Activated CD8-positive, alpha-beta memory T cell treated with anti-CD3 and anti-CD28 coated beads, Interleukin-2, amount 50 U/mL, for 24 hours (primary cell): ENCODE data around the gene PCNX2.

Experiments
- DNase-seq: peaks from one replicate; pipeline ENCODE4 v3.0.0-alpha.2; 2020; ENCODE audit errors: extremely low read depth

The PCNX2 gene

DNA sequence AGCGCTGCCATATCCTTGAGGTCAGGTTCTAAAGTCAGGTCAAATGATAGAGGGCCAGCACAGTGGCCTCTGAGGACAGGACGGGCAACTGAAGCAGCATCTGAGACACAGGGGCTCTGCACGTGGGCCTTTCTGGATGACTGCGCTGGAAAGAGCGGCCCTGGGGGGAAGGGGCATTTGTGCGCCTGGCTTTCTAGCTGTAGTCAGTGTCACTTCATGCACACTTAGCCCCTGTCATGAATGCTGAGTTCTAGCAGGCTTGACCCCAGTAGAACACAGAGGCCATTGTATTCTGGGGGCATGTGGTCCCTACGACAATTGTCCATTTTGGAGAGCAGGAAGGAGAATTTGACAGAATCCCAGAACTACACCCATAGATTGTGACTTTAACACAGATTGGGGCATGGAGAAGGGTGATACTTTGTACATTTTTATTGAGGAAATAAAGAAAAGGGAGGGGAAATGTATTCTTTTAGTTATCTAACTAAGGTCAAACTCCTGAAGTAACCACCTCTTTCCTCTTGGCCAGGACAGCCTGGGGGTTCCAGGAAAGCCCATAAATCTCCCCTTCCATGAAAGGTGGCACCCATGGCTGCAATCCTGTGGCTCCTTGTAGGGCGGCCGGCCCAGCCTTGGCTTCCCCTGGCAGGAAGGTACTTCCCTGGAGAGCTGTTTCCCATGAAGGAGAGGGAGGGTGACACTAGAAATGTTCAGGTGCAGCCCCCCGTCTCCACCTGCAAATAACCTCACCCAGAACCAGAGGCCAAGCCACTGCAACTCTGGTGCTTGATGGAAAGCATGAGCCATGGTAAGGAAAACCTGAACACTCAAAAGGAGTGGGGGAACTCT lies 310.7 kb downstream of the PCNX2 start:
- no peak for DNase-seq

DNA sequence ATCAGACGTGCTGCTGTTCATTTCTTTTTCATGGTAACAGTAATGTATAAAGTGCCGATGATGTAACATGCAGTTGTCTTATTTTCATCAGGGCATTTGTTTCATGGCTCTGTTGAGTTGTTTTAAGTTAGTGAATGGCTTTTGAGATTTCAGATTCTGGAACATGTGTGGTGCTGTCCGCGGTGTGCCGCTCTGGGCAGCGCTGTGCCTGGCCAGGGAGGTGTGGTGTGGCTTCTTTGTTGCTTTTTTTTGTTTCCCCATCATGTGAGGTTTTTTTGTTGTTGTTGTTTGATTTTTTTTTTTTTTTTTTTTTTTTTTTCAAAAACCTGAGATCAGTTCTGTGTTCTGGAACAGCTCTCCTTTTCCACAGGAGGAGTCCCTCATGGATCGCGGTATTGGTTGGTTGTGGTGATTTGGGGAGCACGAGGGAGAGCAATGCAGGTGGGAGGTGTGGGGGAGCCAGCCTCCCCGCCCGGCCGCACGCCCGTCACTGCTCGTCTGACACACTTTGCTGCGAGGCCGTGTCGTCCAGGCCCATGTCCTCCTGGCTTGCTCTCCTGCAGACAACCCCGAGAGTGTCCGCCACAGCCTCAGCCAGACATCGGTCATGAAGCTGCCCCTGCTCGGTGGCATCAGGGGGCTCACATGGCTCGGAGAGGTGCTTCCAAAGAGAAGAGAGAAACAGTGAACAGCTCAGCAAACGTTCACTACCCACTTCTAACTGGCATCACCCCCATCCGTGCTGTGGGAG lies 311.5 kb downstream of the PCNX2 start:
- DNase-seq = no peak

DNA sequence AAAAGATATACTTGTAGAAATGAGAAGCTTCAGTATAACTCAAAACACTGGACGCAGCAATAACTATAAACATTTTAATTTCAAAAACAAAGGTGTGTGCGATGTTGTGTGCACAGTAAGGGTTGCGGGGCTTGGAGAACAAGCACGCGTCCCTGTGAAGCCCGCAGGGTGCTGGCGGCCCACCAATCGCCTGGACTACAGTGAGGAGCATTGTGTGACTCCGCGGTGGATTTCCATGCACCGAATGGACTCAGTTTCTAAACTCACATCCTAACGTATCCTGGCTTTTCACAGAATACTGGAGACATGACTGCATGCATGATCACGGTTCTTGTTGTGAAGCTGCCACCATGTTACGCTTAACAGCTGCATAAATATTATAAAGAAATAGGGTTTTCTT lies 312.1 kb downstream of the PCNX2 start:
- DNase-seq = no peak

DNA sequence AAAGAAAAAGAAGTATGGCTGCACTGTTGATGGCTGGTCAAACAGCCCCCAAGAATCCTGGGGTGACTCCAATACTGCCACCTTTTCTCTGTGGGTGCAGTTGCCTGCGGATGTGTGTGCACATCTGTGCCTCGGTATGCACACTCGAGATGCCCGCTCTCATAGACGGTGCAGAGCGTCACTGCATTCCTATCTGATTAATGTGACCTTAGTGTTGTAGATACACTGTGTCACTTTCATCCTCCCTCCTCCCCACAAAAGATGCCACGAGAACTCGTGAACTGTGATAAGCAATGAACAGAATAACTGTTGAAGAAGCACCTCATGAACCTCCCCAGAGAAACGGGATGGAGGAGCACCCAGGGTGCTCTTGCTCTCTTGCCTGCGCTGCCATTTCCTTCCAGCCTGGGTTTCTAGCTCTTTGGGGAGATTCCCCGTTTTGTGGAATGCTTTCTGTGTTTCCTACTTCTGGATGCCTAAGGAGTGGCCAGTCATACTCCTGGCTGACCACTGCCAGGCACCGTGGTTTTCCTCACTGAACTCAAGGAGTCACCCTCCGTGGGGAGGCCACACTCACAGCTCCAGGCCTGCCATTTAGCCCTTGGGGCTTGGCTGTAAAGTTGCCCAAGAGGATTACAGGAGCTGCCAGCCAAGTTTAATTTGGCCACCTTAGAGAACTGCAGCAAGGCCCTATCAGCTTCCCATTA lies 313.1 kb downstream of the PCNX2 start:
- no peak for DNase-seq

DNA sequence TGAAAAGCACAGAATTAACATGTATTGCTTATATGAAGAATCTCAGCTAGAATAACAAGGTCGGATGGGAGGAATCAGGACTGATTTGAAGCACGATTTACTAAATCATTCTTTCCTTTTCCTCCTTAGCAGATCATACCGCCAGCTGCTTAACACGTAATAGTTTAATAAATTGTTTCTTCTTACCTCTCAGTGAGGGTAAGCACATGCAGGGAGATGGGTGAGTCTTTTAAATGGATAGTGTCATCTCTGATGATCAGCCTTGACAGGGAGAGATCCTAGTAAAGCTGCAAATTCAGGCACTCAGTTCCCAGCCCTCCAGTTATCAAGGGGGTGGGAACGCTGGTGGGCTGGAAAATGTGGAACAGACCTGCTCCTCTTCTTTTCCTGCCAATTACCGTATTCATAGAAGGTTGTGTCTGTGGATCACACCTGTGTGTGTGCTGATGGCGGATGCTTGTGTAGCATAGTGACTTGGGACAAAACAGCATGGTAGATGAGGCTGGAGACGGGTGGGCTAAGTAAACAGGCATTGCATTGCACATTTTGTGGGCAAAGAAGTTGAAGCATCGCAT lies 314.5 kb downstream of the PCNX2 start:
- DNase-seq = no peak

DNA sequence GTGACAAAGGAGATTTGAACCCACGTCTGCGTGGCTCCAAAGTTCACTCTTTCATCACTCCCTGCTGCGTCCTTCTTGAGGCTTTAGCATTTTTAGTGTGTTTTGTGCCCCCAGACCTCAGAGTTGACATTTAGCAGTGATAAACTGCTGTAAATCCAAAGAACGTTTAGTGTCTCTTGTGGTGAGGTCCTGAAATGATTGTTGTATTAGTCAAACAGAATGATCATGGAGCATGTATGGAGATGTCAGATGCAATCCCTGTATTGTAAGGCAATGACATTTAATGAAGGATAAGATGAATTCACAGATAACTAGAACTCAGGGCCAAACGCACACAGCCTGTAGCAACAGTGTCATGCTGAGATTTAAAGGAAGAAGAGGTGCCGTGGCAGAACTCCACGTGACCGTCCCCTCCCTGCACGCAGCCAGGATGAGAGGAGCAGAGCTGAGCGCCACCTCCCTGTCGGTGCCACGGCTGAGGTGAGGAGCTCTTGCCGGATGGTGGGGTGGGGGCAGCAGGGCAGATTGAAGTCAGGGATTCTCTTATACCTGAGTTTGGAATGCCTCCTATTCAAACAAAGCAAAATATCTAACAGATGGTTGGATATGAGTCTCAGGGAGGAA lies 315.1 kb downstream of the PCNX2 start:
- DNase-seq = no peak

DNA sequence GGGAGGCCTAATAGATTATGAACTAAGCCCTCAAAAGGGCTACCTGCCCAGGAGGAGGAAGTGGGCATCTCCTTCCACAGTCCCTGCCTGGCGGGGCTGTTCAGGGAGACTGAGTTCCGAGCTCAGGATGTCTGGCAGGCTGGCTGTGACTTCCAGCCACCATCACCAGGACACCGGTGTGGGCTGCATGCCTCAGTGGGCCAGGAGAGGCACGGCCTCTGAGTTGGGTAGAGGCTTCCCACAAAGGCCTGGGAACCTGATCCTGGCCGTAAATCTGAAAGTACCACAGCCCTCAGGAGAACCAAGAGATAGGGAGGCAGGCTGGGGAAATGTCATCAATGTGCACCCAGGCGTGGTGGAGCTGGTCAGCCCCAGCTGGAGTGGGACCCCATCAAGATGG lies 316.0 kb downstream of the PCNX2 start:
- no peak for DNase-seq

DNA sequence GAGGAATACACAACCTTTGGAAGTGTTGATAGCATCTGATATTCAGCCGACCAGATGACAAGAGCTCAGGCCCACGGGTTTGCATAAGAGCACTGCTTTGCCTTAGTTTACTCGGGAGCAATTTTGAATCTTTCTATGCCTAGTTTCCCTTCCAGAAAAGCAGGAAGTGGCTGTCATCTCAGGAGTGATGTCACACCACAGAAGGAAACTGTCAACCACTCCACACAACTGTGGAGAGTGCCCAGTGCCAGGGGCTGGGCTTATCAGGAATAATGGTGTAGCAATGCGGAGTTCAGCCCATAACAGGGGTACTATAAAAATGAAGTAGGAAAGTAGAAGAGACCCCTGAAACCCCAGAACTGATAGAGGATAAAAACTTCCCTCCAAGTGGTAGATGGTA lies 316.7 kb downstream of the PCNX2 start:
- no peak for DNase-seq

DNA sequence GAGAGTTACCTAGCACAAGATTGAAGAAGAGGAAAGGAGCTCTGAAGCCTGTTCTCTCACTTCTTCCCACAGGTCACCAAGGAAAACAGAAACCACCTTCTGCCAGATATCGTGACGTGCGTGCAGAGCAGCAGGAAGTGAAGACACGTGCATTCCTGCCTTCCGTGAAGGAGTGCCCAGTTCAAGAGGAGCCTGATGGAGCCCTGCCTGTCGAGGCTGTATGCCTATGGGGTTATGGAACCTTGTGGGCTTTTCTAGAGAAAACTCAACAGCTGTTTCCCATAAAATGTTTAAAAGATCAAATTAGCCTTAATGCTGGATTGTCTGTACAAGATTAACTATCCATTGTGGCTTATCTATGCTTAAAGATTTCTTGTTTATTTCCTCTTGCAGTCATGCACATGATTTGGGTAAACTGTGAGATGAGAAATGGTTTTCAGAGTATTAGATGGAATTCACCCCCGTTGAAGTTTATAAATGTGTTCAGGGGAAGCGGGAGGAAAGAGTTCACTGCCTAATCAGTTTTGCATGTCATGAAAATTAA lies 317.4 kb downstream of the PCNX2 start:
- DNase-seq = no peak

DNA sequence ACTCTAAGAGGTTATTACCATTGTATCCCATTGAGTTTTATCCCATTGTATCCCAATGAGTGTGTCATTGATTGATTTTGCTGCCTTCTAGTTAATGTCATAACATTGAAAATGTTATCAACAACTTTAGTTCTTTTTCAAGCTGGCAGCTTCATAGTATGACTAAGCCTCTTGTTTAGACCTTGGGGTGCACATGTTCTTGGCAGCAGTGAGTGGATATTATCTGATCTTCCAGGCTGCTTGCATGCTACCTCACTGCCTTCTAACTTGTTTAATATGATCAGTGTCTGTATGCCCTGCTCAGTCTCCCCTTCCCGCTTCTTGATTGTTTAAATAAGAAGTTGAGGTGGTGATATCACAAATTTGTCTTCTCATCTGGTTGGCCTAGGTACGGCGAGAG lies 320.6 kb downstream of the PCNX2 start:
- no peak for DNase-seq

DNA sequence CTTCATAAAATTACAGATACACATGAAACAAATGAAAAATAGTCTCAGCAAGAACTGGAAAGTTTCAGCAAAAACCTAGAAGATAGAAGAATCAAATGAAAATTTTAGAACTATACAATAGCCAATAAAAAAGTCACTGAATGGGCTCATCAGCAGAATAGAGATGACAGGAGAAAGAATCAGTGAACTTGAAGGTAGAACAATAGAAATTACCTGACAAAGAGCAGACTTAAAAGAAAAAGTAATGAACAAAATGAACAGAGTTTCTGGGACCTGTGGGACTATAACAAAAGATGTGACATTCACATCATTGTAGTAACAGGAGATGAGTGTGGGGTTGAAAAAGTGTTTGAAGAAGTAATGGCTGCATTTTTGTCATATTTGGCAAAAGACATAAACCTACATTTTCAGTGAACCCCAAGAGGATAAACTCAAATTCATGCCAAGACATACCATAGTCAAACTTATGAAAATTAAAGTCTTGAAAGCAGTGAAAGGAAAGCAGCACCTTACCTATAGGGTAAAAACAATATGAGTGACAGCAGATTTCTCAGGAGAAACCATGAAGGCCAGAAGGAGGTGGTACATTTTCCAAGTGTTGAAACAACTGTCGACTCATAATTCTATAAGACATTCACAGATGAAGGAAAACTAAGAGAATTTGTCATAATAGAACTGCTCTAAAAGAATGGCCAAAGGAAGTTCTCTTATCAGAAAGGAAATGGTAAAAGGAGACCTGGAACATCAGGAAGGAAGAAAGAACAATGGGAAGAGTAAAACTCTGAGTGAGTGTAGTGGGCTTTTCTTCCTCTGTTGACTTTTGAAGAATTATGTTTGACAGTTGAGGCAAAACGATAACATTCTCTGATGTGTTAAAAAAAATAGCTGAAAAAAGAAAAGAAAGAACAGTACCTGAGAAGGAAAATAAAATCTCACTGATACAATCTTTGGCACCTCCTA lies 321.6 kb downstream of the PCNX2 start:
- DNase-seq = no peak

DNA sequence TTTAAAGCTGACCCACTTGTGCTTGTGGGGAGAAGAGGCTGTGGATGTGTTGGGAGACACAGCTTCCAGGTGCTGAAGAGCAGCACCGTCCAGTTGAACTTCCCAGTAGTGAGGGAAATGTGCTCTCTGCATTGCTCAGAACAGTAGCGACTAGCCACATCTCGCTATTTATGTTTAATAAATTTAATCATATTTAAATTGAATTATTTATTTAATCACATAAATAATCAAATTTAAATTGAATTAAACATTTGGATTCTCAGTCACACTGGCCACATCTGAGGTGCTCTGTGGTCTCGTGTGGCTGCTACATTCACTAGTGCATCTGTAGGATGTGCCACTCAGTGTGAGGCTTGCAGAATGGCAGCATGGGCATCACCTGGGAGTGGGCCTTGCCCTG lies 325.0 kb downstream of the PCNX2 start:
- DNase-seq = no peak

DNA sequence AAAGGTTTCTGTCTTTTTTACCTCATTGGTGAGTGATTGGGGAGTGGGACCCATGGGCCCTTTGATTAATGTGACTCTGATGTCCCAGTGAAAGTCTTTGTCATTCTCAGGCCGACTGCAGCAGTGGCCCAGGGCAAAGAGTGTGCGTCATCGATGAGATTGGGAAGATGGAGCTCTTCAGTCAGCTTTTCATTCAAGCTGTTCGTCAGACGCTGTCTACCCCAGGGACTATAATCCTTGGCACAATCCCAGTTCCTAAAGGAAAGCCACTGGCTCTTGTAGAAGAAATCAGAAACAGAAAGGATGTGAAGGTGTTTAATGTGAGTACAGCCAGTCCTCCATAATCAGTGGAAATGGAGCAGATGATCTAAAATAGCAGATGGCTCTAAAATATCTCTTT lies 325.7 kb downstream of the PCNX2 start:
- DNase-seq = no peak

DNA sequence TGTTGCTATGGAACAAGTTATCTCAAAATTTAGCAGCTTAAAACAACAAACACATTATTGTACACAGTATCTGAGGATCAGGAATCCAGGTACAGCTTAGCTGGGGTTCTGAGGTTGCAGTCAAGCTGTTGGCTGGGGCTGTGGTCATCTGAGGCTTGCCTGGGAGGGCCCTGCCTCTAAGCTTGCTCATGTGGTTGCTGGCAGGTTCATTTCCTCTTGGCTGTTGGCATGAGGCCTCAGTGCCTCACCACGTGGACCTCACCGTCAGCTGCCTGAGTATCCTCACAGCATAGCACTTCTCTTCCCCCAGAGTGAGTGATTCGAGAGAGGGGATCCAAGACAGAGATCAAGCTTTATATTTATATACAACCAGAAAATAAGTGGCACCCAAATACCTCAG lies 326.6 kb downstream of the PCNX2 start:
- no peak for DNase-seq

DNA sequence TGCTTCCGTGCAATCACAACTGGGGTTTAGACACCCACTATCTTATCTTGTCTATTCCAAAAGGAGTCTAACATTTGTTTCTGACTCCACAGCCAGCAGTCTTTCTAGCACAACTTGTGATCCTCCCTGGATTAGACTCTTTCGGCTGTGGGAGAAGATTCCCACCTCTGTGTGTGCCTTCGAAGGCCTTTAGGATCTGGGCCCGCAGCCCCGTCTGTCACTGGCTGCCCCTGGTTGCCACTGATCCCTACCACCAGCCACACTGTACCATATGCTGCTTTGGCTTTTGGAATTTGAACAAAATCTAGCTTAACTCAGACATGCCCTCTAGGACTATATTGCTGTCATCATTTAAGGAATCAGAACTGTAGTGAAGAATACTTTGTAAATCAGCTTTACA lies 327.1 kb downstream of the PCNX2 start:
- no peak for DNase-seq

DNA sequence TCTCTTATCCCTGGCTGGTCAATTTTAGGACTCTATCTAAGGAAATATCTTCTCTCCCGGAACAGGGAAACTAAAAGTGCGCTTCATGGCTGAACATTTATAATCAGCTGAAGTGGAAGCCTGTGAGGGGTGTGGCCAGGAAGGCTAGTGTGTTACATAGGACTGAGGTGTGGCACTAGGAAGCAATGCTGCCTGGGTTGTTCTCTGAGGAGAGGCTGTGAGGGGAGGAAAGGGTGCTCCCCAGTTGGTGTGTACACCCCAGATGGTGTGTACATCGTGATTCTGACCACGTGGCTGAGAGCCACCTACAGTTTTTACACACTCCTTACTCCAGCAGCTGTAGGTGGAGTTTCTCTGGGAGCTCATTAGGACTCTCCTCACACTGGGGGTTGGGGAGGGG lies 328.9 kb downstream of the PCNX2 start:
- DNase-seq = no peak

DNA sequence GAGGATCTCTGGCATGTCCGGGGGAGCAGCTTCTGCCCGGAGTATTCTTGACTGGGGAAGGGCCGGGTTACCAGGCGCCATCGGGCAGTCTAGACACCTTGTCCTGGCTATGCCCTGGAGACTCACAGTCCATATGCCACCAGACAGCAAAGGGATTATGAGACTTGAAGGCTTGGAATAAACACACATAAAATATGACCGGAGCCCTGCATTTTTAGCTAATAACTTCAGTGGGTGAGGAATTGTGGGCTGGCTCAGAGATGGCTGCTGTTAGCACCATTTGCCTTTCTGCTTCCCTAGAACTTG lies 329.7 kb downstream of the PCNX2 start:
- DNase-seq = no peak

DNA sequence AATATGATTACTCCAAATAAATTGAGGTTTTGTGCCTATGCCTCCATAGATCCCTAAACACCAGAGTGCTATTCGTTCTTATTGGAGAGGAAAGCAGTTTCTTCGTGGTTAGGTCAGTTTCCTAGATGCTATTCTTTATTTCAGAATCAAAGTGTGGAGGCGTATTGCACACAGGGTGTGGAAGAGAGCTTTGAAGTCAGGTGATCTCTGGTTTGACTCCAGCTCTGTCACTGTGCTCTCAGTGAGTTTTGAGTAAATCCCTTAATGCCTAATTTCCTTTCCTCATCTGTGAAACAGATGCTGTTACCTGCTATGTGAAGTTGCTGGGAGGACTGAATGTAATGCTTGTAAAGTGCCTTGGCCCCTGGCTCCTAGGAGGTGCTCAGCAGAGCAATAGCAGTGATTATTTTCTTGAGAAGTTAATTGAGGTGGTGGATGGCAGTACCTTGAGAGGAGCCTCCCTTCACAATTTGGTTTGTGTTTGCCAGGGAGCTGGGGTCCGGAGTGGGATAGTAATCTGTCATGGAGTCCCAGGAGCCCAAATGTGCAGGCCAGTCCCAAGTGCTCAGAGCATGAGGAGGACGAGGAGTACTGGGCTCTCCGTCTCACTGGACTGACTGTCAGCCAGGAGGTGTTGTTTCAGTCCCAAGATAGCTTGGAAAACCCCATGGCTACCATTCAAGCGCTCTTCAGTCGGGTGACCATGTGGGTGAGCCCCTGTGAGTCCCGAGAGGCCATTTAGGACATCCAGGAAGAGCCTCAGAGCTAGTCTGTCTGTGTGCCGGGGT lies 330.2 kb downstream of the PCNX2 start:
- no peak for DNase-seq

DNA sequence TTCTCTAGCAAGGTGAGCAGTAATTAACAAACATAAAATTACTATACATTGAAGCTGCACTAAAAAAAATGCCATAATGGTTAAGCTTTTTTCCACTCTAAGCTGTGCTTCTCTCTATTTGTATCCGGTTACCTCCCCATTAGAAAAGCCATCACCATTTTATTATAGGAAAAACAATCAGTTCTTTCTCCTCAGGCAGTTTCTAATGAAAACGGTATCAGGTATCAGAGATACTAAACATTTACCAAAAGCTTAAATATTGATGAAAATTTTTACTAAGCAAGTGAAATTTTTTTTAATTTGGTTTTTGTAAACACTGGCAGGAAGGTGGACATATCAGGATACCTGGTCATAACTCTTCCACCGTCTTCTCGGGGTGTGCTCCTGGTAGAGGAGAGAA lies 330.9 kb downstream of the PCNX2 start:
- no peak for DNase-seq
